Esophagus muscularis mucosa (tissue), 4 donors: ENCODE measurements around the gene PDS5B.

Source experiments
- EP300 ChIP-seq: sonication (generic); formaldehyde crosslinking; IDR thresholded peaks from one replicate; pipeline ENCODE4 v1.6.1; 2017; ENCODE audit warnings: antibody characterized with exemption
- POLR2A ChIP-seq: fragments of 450-650 bp; IDR thresholded peaks from one replicate; pipeline ENCODE4 v1.6.1; 2017; ENCODE audit warnings: antibody characterized with exemption, moderate library complexity, mild to moderate bottlenecking, low read depth
- TF ChIP-seq, protein P1 (sequence below), 3 experiments: fragments of 200-600 bp in 2 of 3; fragments of 450-650 bp in 1 of 3; sonication (generic) in 2 of 3; IDR thresholded peaks; one replicate each; pipeline ENCODE4 v1.5.1; 2017 to 2019; ENCODE audit warnings: antibody characterized with exemption in 3 of 3, mild to moderate bottlenecking in 2 of 3, moderate library complexity in 1 of 3

GRCh38 chr13:32582991-32583390 is 3.3 kb upstream of the PDS5B start:
- TF ChIP-seq, protein P1, sequence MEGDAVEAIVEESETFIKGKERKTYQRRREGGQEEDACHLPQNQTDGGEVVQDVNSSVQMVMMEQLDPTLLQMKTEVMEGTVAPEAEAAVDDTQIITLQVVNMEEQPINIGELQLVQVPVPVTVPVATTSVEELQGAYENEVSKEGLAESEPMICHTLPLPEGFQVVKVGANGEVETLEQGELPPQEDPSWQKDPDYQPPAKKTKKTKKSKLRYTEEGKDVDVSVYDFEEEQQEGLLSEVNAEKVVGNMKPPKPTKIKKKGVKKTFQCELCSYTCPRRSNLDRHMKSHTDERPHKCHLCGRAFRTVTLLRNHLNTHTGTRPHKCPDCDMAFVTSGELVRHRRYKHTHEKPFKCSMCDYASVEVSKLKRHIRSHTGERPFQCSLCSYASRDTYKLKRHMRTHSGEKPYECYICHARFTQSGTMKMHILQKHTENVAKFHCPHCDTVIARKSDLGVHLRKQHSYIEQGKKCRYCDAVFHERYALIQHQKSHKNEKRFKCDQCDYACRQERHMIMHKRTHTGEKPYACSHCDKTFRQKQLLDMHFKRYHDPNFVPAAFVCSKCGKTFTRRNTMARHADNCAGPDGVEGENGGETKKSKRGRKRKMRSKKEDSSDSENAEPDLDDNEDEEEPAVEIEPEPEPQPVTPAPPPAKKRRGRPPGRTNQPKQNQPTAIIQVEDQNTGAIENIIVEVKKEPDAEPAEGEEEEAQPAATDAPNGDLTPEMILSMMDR (IDR thresholded peaks at IDR 0.05) = no peak
- TF ChIP-seq EP300 = no peak
- TF ChIP-seq POLR2A = no peak
